Measurements from ENCODE around the gene ASGR2.

DNA sequence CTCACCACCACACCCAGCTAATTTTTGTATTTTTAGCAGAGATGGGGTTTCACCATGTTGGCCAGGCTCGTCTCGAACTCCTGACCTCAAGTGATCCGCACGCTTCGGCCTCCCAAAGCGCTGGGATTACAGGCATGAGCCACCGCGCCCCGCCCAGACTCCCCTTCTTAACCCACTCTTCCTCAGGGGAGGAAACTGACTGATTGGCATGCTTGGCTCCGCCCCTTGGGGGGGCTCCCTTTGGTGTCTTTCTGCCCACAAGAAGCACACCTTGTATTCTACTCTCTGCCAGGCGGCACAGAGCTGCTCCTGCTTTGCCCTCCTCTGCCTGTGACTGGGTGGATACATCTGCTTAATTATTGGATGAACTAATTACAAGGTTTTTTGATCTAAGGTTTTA, 4.7 kb upstream of the ASGR2 start:
- no peak for TF ChIP-seq TAF1 (IDR thresholded peaks at IDR 0.05; ENCODE audit: low read depth)
- TF ChIP-seq, protein P1, sequence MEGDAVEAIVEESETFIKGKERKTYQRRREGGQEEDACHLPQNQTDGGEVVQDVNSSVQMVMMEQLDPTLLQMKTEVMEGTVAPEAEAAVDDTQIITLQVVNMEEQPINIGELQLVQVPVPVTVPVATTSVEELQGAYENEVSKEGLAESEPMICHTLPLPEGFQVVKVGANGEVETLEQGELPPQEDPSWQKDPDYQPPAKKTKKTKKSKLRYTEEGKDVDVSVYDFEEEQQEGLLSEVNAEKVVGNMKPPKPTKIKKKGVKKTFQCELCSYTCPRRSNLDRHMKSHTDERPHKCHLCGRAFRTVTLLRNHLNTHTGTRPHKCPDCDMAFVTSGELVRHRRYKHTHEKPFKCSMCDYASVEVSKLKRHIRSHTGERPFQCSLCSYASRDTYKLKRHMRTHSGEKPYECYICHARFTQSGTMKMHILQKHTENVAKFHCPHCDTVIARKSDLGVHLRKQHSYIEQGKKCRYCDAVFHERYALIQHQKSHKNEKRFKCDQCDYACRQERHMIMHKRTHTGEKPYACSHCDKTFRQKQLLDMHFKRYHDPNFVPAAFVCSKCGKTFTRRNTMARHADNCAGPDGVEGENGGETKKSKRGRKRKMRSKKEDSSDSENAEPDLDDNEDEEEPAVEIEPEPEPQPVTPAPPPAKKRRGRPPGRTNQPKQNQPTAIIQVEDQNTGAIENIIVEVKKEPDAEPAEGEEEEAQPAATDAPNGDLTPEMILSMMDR (IDR thresholded peaks at IDR 0.05; ENCODE audit: poor library complexity, severe bottlenecking) = no peak
